ENCODE data around the gene SLC39A11. TPM values are rescaled to one million over a fixed set of nuclear protein-coding genes. Genes with fewer than 3 reads are reported as not detected.

Gene SLC39A11
- total and polyA plus RNA-seq, 2 of the 13 experiments (the other 11 are each of a cell fraction or from before 2014, with no cell fraction given), result 17.2 to 31.5 TPM

- Histone ChIP-seq H3K27ac (ENCODE audit: extremely low read length, insufficient read depth, low read length) (no peak overlapping the region), H3K36me3 (replicated peaks in 1 of 2; ENCODE audit: control insufficient read depth in 1 of 2, insufficient read depth in 2 of 2, low read length in 2 of 2) (no peaks in the 10 kb centered on the region), H4K20me1 (ENCODE audit: insufficient read depth, low read length) (no peaks in the 10 kb centered on the region), H3K9me3 (ENCODE audit: low read length) (no peaks in the 10 kb centered on the region), H2AFZ (ENCODE audit: low read length) (no peak overlapping the region), H3K27me3 (ENCODE audit: control insufficient read depth in 1 of 2, insufficient read depth in 2 of 2, low read length in 2 of 2) (no peaks in the 10 kb centered on the region), H3K4me1 (ENCODE audit: insufficient read depth, low read length) (no peaks in the 10 kb centered on the region), H3K4me3 (replicated peaks in 1 of 3; ENCODE audit: insufficient read depth in 1 of 3, low read depth in 2 of 3, low read length in 3 of 3) (no peak overlapping the region), H3K4me2 (ENCODE audit: low read depth, low read length) (no peak overlapping the region), H3K79me2 (ENCODE audit: insufficient read depth, low read length) (no peaks in the 10 kb centered on the region), H3K9ac (ENCODE audit: insufficient read depth, low read depth, low read length) (no peak overlapping the region)
- in situ Hi-C loops (cut with HindIII; ENCODE audit: extremely low pct_ligation_motif_present, low pct_unique_long_range_greater_than_20kb), result no loop called here
- intact Hi-C loops (cut with micrococcal nuclease; ENCODE audit: unreplicated experiment), result no loop called here
- ATAC-seq, result no peak
- no peak for FAIRE-seq
- POLR2A ChIA-PET, result no interaction called here
- DNase-seq (ENCODE audit: low spot score), result no peak
- CTCF ChIA-PET (ENCODE audit: low intra/inter-chr PET ratio, low total read pairs), result no interaction called here
- no TSS peak for BruUV-seq (replicated peaks)
- WGBS (ENCODE audit: low lambda C conversion rate), result 94% methylated on average over 5 of the region's 5 CpGs
- no peak for TF ChIP-seq TSC22D2 (CRISPR knock-in tag; IDR thresholded peaks at IDR 0.05; ENCODE audit: borderline replicate concordance)
- no peak for TF ChIP-seq KLF11 (CRISPR knock-in tag; IDR thresholded peaks at IDR 0.05)
- no peak for TF ChIP-seq ZNF629 (CRISPR knock-in tag; conservative IDR thresholded peaks at IDR 0.05)
- TF ChIP-seq GFI1 (CRISPR knock-in tag; IDR thresholded peaks at IDR 0.05; ENCODE audit: borderline replicate concordance), result no peak
- no peak for TF ChIP-seq AFF4 (CRISPR knock-in tag; IDR thresholded peaks at IDR 0.05)
- TF ChIP-seq PCBP1 (IDR thresholded peaks at IDR 0.05; ENCODE audit: borderline replicate concordance, low read depth, low read length), result no peak
- TF ChIP-seq ZSCAN21 (CRISPR knock-in tag; IDR thresholded peaks at IDR 0.05; ENCODE audit: borderline replicate concordance), result no peak
- no peak for TF ChIP-seq ZNF569 (CRISPR knock-in tag; IDR thresholded peaks at IDR 0.05; ENCODE audit: borderline replicate concordance)
- no peak for TF ChIP-seq CREBL2 (CRISPR knock-in tag; IDR thresholded peaks at IDR 0.05; ENCODE audit: borderline replicate concordance)
- TF ChIP-seq ZIK1 (CRISPR knock-in tag; IDR thresholded peaks at IDR 0.05; ENCODE audit: borderline replicate concordance, low read depth), result no peak
- TF ChIP-seq ZEB1 (IDR thresholded peaks at IDR 0.05; ENCODE audit: insufficient replicate concordance, low read depth), result no peak
Observed at GRCh38 chr17:73057196-73057595, 35.3 kb downstream of the SLC39A11 start.

Measured in HepG2 (cell line).